Peyer's patch (tissue), 4 donors: ENCODE measurements around the gene KAT2B.

Source experiments
- POLR2A ChIP-seq, 2 donors: fragments of 450-650 bp; IDR thresholded peaks; one replicate each; pipeline ENCODE4 v1.5.1; 2017; ENCODE audit warnings: antibody characterized with exemption in 2 of 2, mild to moderate bottlenecking in 2 of 2, moderate library complexity in 2 of 2
- TF ChIP-seq, protein P1 (sequence below), 6 experiments: fragments of 450-650 bp in 4 of 6; fragments of 200-600 bp in 2 of 6; sonication (generic) in 1 of 6; IDR thresholded peaks; one replicate each; pipeline ENCODE4 v1.5.1; 2017 to 2019; ENCODE audit warnings: antibody characterized with exemption in 6 of 6, mild to moderate bottlenecking in 3 of 6, moderate library complexity in 1 of 6

DNA sequence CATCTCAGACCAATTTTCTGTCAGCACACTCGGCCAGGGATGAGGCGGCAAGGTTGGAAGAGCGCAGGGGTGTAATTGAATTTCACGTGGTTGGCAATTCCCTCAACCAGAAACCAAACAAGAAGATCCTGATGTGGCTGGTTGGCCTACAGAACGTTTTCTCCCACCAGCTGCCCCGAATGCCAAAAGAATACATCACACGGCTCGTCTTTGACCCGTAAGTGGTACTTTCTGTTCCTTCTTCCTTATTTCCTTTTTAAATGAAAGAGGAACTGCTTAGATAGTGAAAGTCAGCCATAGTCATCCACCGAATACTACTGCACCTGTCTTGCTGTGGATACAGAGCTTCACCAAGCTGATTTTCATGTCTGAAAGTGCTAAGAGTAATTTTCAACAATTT is 85.7 kb downstream of the KAT2B start:
- TF ChIP-seq, protein P1, sequence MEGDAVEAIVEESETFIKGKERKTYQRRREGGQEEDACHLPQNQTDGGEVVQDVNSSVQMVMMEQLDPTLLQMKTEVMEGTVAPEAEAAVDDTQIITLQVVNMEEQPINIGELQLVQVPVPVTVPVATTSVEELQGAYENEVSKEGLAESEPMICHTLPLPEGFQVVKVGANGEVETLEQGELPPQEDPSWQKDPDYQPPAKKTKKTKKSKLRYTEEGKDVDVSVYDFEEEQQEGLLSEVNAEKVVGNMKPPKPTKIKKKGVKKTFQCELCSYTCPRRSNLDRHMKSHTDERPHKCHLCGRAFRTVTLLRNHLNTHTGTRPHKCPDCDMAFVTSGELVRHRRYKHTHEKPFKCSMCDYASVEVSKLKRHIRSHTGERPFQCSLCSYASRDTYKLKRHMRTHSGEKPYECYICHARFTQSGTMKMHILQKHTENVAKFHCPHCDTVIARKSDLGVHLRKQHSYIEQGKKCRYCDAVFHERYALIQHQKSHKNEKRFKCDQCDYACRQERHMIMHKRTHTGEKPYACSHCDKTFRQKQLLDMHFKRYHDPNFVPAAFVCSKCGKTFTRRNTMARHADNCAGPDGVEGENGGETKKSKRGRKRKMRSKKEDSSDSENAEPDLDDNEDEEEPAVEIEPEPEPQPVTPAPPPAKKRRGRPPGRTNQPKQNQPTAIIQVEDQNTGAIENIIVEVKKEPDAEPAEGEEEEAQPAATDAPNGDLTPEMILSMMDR (IDR thresholded peaks at IDR 0.05), result no peak
- TF ChIP-seq POLR2A (IDR thresholded peaks at IDR 0.05), result no peak
